ENCODE data around the gene CXCL3.
"Not testable (repeated sequence)": the region's sequence is repeated elsewhere in the genome, so short reads cannot be mapped to it uniquely, and the experiment has no call there.

CXCL3 gene

GRCh38 chr4:74038425-74039314 is at the start of gene CXCL3:
CXCL3 (minus strand) TSS chr4:74038689; CDS start chr4:74038611, 78 bp downstream.
- DNase-seq (ENCODE audit: low spot score) = peak; percentile 85

DNA sequence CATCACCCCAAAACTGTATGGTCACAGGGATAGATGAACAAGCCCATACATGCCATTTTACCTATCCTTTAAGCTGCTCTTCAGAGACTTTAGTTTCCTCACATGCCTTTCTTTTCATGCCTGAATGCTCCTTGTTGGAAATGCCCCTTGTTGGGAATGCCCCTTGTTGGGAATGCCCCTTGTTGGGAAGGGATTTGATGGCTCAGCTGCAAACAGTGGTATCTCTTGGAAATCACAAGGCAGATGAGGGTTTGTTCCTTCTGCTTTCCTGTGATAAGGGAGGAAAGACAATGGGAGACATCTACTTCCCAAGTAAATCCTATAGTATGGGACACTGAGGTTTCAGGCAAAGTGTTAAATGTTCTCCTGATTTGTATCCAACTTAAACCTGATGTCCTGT is 49.0 kb upstream of the CXCL3 start:
- DNase-seq (ENCODE audit: low spot score) = peak; percentile 69

DNA sequence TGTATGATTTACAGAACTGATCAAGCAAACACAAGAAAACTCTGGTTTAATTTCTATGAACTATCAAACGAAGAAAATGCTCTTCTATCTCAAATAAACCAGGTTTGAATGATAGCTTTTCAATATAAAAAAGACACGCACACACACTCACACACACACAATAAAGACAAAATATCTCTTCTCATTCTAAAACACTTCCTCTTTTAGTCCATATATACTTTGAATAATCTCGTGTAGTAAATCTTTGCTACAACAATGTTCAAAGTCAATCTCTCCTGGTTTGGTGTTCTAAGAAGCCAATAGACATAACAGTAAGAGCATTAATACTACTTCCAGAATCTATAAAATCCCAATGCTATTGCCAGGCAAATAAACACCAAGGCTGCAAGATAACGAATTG is 47.2 kb upstream of the CXCL3 start:
- no peak for DNase-seq (ENCODE audit: low spot score)

DNA sequence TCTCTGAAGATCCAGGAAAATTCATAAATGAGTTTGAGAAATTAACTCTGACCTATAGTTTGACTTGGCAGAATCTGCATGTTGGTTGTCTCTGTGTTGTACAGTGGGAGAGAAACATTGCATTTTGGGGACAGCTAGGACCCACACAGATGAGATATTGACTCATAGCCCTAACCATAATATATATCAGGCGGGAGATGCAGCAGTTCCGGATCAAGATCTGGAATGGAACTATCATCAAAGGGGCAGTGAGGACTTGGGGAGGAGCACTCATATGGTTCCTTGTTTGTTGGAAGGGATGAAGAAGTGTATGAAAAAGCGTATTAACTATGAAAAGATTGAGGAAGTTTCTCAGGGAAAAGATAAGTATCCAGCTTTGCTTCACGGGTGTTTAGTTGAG is 46.5 kb upstream of the CXCL3 start:
- no peak for DNase-seq (ENCODE audit: low spot score)

DNA sequence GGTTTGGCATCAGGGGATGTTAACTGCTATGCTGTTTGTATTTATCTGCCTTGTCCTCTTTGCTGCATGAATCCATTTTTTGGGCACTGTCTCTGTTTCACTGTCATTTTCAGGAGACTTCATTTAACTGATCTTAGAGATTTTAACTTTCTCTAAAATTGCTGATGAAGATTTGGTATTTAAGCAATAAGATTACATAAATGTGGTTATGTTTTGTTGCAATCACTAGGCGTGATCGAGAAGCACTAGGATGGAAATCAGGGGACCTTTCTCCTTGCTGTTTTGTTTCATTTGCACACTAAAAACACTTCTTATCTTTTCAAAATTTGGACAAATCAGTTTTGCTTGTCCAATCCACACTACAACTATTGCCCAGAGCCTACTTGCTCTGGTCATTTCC is 45.1 kb upstream of the CXCL3 start:
- no peak for DNase-seq (ENCODE audit: low spot score)

GRCh38 chr4:74081035-74081434 is 42.5 kb upstream of the CXCL3 start:
- no peak for DNase-seq (ENCODE audit: low spot score)

- not testable (repeated sequence) for DNase-seq (ENCODE audit: low spot score)
These were observed 41.9 kb upstream of the CXCL3 start for GRCh38 chr4:74080351-74080750.

DNA sequence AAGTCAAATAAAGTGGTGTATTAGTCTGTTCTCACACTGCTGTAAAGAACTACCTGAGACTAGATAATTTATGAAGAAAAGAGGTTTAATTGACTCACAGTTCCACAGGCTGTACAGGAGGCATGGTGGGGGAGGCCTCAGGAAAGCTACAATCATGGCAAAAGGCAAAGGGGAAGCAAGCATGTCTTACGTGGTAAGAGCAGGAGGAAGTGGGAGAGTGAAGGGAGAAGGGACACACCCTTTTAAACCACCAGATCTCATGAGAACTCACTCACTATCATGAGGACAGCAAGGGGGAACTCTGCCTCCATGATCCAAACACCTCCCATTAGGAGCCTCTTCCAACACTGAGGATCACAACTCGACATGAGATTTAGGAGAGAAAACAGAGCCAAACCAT is 40.5 kb upstream of the CXCL3 start:
- not testable (repeated sequence) for DNase-seq (ENCODE audit: low spot score)

GRCh38 chr4:74073358-74073757 is 34.9 kb upstream of the CXCL3 start:
- DNase-seq (ENCODE audit: low spot score) = no peak

GRCh38 chr4:74072739-74073138 is 34.2 kb upstream of the CXCL3 start:
- no peak for DNase-seq (ENCODE audit: low spot score)

GRCh38 chr4:74067586-74067985 is 29.1 kb upstream of the CXCL3 start:
- no peak for DNase-seq (ENCODE audit: low spot score)

- DNase-seq (ENCODE audit: low spot score) = no peak
These were observed 27.7 kb upstream of the CXCL3 start for GRCh38 chr4:74066232-74066631.

DNA sequence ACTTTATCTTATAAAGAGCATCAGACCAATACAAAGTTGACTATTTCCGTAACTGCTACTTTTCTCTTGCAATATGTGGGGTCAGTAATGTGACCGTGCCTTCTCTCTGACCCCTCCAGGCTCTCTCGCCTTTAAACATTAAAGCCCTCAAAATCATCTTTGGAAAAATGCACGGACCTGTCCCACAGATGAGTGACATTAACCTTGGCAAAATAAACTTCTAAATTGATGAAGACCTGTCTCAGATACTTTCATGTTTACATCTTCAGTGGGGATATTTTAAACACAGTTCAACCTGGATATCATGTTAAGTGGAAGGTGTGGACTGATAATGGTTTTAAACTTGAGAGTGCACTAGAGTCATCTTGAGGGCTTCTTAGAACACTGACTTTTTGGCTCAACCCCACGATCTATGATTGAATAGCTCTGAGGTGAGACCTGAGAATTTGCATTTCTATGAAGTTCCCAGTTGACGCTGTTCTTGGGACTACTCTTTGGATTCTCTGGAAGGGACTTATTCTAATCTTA is 26.7 kb upstream of the CXCL3 start:
- no peak for DNase-seq (ENCODE audit: low spot score)

DNA sequence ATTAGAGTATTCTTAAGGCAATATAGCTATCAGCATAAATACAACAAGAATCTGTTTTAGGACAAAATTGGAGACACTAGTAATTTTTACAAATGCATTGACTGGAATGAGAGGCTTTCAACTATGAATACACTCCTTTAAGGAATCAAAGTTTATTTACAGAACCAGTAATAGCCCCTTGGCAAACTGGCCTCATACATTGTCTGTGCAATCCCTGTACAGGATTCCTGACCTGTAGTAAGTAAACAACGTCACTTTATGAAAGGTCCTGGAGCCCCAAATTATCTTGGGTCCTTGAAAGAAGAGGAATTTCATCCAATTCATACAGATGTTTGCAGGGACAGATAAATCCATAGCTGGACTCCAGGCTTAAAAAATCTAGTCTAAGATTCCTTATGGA is 25.4 kb upstream of the CXCL3 start:
- DNase-seq (ENCODE audit: low spot score) = no peak

DNA sequence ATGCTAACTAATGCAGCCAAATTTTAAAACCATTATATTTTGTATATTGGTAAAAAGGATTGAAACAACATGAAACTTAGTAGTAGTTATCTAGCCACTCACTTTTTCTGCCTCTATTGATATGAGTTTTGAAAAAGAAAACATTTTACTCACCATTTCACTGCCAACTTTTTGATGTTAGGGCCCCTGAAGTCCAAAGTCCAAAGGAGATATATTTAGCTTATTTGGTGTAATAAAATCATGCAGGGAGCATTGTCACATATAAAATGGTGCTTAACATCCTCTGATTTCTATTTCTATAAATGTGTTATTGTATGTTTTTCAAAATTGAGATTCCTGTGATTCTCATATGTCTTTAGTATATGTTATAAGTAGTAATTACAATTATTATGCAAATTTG is 24.5 kb upstream of the CXCL3 start:
- no peak for DNase-seq (ENCODE audit: low spot score)

DNA sequence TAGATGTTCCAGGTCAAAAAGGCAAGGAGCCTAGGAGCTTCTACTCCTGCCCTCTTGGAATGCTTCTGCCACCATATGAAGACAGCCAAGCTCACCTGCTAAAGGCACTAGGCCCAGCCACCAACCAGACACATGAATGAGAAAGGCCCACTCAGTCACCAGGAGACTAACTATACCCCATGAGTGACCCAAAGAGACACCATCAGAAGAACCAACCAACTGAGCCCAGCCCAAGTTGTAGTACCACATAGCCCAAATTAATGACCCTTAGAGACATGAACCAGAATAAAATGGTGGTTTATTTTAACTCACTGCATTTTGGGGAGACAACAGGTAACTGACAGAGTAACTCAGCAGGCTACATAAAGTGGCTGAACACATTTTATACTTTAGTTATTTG is 22.9 kb upstream of the CXCL3 start:
- no peak for DNase-seq (ENCODE audit: low spot score)

- DNase-seq (ENCODE audit: low spot score) = no peak
These were observed 20.8 kb upstream of the CXCL3 start for GRCh38 chr4:74059161-74059829.

GRCh38 chr4:74058048-74058651 is 19.7 kb upstream of the CXCL3 start:
- DNase-seq (ENCODE audit: low spot score) = no peak

- DNase-seq (ENCODE audit: low spot score) = no peak
These were observed 19.1 kb upstream of the CXCL3 start for GRCh38 chr4:74057588-74057987.

GRCh38 chr4:74056858-74057562 is 18.5 kb upstream of the CXCL3 start:
- no peak for DNase-seq (ENCODE audit: low spot score)

DNA sequence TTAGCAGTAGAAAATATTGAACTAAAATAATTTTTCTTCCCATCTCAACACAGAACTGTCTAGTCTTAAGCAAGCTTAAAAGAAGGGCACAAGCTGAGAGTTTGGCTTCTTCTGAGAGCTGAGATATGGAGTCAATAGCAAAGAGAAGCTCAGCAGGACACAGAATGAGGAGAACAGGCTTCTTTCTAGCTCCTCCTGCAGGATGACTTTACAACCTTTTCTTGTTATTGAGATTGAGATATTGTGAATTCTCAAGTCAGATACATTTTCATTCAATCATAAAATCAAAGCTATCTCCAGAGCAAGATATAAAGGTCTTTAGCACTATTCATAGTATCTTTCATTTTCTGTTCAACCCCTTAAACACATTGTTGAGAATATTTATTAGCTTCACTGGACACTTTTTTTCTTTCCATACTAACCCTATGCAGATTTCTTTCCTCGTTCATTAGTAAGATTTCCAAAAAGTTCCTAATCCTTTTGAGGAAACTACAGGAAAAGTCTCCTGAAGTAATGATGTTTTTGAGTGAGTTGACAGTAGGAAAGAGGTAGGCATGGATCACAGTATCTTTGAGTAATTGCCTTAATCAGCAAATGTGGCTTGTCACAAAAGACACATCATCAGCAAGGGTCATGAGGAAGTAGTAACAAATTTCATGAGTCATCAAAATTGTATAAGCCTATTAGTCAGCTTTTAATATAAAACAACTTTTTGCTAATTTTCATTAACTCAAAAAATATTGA is 17.8 kb upstream of the CXCL3 start:
- DNase-seq (ENCODE audit: low spot score) = peak; percentile 81

Data from kidney tubule cell (primary cell).